ENCODE data around the gene SLC24A4.

The SLC24A4 gene

DNA sequence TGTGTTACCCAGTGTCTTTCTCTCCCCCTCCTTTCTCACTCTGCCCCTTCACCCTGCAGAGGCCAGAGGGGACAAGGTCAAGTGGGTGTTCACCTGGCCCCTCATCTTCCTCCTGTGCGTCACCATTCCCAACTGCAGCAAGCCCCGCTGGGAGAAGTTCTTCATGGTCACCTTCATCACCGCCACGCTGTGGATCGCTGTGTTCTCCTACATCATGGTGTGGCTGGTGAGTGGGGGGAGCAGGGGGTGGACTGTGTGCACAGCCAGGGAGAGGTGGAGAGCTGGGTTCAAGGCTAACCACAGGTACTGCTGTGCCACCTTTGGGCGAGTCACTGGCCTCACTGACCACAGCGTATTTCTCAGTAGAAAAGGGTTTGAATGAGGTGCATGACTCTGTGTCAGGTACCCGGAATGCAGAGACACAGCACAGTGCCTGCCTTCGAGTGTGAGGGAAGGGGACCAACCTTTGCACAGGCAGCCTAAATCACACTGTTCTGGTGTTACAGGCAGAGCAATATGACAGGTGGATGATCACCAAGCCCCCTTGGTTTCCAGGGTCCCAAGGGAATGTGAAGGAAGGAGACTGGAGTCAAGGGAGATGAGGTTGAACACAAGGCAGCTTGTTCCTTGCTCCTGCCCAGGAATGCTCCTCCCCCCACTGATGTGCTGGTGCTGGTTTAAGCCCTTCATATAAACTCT, 159.8 kb downstream of the SLC24A4 start:
- no peak for DNase-seq

DNA sequence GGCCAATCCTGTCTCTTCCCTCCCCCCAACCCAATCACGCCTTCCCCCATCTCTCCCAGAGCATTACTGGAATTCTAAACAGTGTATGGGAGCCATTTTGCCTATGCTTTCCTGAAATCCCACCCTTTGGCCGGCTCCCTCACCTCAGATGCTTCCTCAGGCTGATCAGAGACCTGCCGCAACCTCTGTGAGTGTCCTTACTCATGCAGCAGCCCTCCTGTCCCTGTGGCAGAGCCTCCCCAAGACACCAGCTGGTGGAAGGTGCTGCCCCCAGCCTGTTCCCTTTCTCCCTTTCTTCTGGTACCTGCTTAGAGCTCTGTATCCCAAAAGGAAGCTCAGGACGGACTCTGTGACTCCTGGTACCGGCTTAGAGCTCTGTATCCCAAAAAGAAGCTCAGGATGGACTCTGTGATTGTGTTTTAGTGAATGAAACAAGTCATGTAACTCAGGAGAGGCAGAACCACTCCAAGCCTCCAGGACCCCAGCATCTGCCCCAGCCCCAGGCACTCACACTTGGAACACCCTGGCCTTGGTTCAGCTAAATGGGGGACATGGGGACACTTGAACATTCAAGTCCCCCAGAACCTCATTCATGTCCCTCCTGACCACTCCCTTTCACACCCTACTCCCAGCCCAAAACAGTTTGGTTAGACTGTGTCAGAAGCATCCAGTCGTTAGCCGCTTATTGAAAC, 161.3 kb downstream of the SLC24A4 start:
- no peak for DNase-seq

DNA sequence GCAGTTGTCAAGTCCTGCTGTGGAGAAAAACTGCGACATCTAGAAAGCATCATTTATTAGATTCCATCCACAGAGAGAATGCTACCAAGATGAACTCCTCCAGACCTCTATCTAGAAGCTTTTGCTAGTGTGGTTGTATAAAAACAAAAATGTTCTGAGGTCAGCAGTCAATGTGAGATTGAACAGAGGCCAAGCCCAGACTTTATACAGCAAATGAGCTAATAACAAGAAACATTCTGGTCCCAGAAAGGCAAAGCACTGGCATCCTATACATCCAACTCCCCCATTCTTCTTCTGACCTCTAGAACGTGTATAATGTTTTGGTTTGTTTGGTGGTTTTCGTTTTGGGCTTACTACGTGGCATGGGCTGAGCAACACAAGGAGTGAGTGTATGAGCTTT, 163.9 kb downstream of the SLC24A4 start:
- no peak for DNase-seq

DNA sequence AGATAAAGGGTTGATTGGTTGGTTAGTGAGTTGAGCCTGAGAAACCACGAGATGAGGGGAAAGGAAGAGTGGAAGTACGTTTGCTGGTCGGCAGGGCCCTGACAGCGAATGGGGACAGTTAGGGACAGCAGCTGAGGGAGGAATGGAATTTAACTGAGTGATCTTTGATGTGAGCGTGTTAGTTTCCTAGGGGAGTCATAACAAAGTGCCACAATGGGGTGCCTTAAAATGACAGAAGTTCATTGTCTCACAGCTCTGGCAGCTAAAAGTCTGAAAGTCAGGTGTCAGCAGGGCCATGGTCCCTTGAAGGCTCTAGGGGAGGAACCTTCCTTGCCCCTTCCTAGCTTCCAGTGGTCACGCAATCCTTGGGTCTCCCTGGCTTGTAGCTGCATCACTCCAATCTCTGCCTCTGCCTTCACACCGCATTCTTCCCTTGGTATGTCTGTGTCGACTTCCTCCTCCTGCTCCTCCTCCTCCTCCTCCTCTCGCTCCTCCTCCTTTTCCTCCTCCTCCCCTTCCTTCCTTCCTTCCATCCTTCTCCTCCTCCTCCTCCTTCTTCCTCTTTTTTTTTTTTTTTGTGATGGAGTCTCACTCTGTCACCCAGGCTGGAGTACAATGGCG, 164.7 kb downstream of the SLC24A4 start:
- no peak for DNase-seq

DNA sequence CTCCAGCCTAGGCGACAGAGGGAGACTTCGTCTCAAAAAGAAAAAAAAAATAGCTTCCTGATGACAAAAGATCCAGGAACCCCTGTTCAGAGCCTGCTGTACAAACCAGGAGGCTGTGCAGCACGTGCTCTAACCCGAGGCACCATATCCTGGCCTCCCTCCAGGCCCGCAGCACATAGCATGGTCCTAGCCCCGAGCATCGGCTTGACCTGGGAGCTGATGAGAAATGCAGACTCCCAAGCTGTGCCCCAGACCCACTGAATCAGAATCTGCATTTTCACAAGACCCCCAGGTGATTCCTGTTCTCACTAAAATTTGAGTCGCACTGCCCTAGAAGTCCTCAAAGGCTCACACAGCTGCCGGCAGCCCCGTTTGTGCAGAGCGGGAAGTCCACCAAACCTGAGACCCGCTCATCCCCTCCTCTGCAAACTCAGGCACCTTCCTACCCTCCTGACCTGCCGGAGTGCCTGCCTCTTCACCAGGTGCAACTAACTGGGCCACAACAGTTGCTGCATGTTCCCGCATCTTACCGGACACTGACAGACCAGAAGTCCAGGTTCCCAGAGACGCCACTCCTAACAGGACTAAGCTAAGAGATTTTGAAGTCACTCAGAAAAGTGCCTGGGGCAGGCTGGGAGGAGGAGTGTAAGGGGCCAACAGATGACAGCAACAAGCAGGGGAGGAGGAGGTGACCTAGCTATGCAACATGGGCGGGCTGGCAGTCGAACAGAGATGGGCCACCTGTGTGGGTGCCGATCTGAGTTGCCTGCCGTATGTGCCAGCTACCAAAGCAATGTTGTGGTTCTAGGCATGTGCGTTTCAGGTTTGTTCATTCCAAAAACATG, 166.7 kb downstream of the SLC24A4 start:
- no peak for DNase-seq

DNA sequence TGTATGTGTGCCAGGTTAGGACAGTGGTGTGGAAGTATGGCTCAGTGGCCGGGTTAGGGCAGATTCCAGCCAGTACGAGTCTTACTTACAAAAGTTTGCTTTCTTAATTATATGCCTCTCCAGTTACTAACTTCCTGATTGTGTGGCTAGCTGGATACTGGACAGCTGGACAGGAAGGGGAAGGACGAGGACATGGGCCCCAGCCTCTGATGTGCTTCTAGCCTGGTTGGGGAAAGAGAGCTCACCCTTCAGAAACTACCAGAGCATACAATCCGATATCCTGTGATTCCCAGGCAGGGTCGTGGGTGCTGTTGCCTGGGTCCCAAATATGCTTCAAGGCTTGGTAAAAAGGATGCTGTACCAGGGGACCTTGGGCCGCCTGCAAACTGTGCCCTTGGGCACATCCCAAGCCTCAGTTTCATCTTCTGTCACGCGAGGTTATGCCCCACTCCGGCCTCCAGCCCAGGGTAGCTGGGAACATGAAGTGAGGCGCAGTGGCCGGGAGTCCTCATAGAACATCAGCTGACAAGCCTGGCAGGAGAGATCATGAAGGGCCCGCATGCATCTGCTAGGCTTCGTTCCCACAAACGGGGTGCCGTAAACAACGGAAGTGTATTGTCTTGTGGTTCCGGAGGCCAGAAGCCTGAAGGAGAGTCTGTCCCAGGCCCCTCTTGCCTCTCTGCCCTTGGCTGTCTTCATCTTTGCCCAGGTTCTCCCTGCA, 167.4 kb downstream of the SLC24A4 start:
- DNase-seq = peak in 6 of 14 donors; percentile 29 to 55 (median 50)

DNA sequence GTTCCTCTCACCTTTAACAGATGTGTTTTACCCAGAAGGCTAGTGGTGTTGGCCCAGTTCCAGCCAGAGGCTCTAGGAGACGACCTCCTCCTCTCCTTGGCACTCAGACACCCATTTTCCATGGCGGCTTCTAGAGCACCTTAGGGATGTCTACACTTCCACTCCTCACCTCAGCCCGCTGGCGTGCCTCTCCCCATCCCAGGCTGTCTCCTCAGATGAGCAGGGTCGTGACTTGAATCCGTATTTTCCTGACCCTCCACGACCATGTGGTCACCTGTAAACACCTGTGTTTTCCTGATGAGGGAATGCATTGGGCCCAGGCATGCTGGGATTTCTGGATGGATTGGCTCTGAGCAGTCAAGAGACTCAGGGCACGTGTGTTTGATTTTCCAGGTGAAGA, 168.8 kb downstream of the SLC24A4 start:
- no peak for DNase-seq

DNA sequence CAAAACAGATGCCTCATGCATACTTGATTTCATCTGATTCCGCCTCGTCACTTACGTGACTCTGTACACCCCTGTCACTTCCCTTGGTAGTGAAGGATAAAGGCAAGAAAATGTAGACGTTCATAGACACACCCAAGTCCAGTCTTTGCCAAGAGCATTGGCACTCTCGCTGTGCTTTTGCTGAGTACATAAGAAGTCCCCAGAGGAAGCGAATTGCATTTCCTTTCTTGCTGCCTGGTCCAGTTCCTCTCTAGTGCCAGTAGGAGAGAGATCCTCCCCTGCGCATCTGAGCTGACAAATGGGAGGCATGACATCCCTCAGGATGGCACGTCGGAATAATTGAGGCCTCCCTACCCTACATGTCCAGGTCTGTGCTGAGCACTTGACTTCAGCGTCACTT, 169.3 kb downstream of the SLC24A4 start:
- no peak for DNase-seq

DNA sequence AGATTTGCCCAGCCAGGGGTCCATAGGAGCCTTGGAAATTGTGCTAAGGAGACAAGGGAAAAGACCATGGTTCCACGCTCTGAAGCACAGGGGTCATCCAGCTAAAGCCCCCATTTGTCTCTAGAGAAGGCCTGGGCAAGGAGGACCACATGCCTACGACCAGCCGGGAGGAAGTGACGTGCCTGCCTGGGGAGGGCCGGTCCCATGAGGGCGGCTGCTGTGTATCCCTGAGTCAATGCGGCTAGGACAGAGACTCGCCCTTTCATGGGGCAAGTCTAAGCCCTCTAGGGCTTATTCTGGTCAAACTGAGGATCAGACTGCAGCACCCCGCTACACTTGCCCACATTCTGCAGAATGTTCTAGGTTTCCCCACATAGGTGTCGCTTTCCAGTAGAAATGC, 170.1 kb downstream of the SLC24A4 start:
- DNase-seq = no peak

DNA sequence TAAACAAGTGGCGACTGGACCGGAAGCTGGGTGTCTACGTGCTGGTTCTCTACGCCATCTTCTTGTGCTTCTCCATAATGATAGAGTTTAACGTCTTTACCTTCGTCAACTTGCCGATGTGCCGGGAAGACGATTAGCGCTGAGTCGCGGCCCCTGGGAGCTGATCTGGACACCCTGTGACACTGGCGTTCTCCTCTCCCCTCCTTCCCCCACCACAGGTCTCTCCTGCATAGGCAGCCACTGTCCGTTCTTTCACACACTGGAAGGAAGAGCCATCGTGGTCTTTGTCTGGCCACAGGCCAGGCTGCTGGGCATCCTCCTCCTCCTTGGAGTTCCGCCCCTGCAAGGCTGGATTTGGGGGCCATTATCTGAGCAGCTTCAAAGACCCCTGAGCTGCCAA, 170.5 kb downstream of the SLC24A4 start:
- DNase-seq = no peak

DNA sequence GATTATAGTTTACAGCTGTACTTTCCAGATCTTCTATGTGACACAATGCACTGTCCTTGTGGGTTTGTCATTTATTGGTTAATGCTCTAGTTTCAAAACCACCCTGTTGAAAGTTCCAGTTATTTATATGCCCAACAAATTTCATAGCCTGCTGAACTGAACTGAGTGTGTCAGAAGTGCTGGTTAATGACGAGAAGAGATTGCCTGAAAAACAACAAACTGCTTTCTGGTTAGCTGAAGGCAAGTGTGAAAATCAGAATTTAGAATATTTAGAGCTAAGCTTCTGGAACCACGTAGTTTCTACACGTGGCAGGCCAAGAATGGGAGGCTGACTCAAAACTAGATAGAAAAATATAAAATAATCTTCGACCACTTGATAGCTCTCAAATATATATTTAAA, 171.5 kb downstream of the SLC24A4 start:
- DNase-seq = no peak

DNA sequence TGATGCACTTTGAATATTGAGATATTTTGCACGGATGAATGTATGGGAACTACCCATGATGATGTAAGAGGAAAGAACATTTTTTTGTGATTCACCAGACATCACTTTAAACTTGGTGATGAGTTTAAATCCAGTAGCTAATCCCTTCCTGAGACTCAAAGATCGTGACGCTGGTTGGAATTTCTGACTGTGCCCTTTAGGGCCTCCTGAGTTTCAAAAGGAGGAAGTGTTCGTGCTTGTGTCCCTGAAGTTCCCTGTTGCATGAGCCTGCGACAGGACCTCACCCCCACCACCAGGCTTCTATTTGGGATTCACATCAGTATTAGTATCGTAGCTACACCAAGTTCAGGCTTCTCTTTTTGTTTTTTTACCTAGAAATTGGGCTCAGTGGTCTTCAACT, 172.1 kb downstream of the SLC24A4 start:
- no peak for DNase-seq

DNA sequence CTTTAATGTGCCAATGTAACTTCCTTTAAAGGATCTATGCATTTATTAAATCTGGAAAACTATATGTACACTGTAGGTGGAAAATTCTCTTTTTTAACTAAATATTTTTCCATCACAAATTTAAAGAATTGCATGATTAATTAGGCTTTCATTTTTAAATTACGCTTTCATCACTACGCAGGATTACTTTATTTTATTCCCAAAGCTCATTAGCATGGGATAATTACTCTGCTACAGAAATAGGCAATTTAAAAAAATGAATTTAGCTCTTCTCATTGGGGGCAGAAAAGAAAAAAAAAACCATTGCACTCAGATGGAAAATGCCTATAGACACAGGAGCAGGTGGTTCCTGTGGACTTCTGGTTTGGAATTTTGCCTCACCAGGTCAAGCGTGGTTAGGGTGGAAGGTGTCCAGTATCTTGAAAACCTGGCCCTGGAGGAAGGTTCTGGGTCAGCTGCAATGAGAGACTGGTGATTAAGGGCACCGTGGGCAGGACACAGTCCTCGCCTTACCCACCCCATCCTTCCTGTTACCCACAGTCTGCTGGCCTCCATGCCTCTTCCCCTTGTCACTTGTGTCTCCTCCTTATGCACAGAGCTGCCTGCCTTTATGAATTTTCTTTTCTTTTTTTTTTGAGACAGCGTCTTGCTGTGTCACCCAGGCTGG, 173.4 kb downstream of the SLC24A4 start:
- no peak for DNase-seq

DNA sequence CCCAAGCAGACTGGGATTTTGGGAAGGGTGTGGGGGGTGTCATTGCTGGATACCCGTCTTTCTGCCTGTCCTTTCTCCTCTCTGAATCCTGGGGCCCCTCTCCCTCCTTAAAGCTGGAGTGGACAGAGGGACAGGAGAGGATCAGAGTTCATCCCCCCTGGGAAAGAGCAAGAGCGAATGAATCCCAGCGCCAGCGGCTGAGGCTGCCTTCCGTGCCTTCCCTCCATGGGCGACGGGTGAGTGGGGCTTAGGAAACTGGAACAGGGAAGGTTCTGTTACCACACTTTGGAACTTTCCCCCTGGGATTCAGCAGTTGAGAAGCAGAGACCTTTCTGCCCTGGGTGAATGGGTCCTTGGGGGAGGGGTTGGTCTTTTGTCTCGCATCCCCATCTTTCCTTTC, 174.4 kb downstream of the SLC24A4 start:
- no peak for DNase-seq

DNA sequence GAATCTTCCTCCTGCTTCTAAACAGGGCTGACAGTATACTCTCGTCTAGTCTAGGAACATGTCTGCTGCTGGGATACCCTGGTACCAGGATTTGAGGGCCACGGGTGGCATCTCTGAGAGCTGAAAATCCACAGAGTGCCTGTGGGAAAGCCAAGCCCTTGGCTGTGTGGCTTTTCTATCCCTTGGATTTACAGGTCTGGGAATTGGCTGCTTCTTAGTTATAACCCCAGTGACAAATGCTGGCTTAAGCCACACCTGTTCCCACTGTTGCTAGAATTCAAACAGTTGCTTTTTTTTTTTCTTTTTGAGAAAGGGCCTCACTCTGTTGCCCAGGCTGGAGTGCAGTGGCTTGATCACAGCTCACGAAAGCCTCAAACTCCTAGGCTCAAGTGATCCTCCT, 176.3 kb downstream of the SLC24A4 start:
- no peak for DNase-seq

DNA sequence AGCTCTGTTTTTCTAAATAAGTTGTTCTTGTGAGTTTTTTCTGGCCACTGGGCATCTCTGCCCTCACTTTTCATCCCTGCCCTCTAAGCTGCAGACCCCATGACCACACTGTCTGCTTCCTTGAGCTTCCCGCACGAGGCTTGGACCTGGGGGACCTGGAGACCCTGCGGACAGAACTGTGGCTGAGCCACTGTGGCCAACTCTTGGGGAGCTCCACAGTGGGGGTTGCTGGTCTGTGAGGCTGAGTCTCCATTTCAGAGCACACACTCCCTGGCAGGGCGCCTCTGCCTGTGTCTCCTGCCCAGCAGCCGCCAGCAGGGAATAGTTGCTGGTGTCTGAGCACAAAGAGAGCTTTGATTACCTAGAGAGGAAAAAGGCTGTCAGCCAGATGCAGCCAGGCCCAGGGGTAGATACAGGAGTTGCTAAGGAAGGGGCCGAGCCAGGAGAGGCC, 177.6 kb downstream of the SLC24A4 start:
- DNase-seq = peak in 9 of 14 donors; percentile 14 to 68 (median 47)

DNA sequence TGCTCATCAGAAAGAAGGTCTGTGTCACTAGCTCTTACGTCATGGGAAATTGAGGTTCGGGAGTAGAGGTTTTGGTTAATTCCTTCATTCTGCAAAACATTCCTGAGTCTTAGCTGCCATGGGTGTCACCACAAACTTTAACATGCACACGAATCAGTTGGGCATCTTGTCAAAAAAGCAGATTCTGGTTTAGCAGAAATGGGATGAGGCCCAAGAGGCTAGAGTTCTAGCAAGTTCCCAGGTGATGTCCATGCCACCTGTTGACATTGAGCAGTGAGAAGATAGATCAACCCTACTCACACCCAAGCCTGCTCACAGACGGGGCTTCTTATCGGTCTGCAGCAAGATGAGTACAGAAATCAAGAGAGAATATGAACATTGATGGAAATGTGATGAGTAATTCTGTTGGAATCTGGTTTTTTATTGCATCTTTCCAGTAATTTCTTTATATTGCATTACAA, 179.0 kb downstream of the SLC24A4 start:
- no peak for DNase-seq

DNA sequence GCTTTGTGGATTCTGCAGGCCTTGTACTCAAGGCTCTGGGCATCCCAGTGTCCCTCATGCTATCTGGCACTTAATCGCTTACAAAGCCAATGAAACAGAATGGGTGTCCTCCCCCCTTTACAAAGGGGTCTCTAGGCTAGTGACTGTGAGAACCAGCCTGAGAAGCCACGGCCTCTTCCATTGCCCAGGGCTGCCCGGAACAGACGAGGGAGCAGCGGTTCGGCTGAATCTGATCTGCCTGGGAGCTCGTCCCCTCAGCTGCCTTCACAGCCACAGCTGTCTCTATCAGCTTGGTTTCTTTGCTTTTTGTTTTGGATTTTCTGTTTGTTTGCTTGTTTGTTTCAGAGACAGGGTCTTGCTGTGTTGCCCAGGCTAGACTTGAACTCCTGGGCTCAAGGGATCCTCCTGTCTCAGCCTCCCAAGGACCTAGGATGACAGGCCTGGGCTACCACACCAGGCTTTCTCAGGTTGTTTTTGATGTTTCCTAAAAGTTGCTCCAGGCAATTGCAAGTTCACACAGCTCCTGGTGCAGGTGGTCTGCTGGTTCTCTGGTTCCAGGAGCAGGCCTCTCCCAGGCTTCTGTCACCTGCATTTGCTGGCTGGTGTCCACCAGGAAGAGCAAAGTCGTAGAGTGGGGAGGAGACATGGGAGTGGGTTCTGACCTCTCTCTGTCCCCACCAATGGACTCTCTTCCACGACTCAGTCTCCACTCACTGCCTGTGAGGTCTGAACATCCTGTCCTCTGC, 179.7 kb downstream of the SLC24A4 start:
- no peak for DNase-seq

DNA sequence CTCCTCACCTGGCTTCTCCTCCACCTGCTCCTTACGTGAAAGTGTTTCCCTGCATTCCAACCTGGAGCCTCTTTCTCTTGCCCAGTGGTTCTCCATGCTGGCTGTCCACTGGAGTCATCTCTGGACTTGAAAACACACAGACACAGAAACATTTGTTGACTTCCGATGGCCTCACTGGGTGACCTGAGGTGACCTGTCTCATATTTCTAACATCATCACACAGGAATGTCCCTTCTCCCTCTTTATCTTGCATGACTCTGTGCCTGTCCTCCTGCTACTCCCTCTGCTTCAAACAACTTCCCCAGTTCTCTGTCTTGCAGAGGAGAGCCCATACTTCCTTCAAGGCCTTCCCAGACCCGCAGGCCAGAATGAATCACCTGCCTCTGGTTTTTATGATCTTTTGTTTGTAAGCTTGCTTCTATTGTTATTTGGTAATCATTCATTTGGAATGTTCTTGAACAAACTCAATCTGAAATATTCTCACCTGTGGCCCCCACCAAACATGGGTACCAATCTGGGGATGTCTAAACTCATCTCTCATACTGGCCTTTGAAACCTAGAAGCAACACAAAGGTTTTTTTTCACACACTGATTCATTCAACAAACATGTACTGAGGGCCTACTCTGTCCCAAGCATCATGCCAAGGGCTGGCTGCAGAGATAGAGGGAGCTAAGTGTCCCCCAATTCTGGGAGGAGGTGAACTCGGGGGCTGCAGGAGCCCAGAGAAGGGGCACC, 181.0 kb downstream of the SLC24A4 start:
- no peak for DNase-seq

DNA sequence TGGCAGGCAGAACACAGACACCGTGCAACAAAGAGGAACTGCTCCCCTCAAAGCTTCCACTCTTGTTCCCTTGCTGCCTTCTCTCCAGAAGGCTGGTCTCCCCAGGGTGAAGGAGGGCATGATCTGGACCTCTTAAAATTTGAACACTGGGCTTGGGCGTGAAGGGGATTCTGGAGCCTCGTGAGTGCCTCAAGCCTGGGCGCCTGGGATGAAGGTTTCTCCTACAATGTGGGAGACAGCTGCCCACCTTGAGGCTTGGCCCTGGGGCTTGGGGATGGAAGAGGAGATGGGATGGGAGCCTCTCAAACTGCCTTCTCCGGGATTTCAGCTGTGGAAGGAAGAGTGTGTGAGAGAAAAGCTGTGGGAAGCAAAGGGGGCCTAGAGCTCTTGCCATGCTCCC, 182.9 kb downstream of the SLC24A4 start:
- DNase-seq = no peak
